Measurements from ENCODE around the gene DIPK1A.

GRCh38 chr1:93000751-93001175, 39.5 kb upstream of the DIPK1A start:
- no peak for TF ChIP-seq CTCF (IDR thresholded peaks at IDR 0.05)
- no peak for TF ChIP-seq POLR2A (IDR thresholded peaks at IDR 0.05)
- TF ChIP-seq POLR2AphosphoS5 (IDR thresholded peaks at IDR 0.05), result no peak

Measured in breast epithelium (tissue), 3 donors.